Measurements from ENCODE around the gene TNFRSF6B. TPM values are rescaled to one million over a fixed set of nuclear protein-coding genes. Genes with fewer than 3 reads are reported as not detected.

The TNFRSF6B gene
- total RNA-seq, 1 donor from 2014 or later: not detected

- peaks cover 8% of the 10 kb centered on the region for H3K36me3 Mint-ChIP-seq (ENCODE audit: low read depth)
- DNase-seq (no peak), ATAC-seq (ENCODE audit: low read depth) (no peak)
- TF ChIP-seq, protein P1, sequence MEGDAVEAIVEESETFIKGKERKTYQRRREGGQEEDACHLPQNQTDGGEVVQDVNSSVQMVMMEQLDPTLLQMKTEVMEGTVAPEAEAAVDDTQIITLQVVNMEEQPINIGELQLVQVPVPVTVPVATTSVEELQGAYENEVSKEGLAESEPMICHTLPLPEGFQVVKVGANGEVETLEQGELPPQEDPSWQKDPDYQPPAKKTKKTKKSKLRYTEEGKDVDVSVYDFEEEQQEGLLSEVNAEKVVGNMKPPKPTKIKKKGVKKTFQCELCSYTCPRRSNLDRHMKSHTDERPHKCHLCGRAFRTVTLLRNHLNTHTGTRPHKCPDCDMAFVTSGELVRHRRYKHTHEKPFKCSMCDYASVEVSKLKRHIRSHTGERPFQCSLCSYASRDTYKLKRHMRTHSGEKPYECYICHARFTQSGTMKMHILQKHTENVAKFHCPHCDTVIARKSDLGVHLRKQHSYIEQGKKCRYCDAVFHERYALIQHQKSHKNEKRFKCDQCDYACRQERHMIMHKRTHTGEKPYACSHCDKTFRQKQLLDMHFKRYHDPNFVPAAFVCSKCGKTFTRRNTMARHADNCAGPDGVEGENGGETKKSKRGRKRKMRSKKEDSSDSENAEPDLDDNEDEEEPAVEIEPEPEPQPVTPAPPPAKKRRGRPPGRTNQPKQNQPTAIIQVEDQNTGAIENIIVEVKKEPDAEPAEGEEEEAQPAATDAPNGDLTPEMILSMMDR (IDR thresholded peaks at IDR 0.05): no peak
- no peak overlapping the region for H3K27ac Mint-ChIP-seq
- H3K4me3 Mint-ChIP-seq: no peak overlapping the region
- CTCF ChIA-PET: interaction anchor here (3.2 kb wide), 1 partner anchor 15 kb away, joined by 19 read pairs; no protein-coding TSS in a partner anchor
- POLR2A ChIA-PET: no interaction called here
- peaks cover 5% of the 10 kb centered on the region for H3K27me3 Mint-ChIP-seq
- H3K4me1 Mint-ChIP-seq: peaks cover 34% of the 10 kb centered on the region
- intact Hi-C loops (cut with micrococcal nuclease): loop anchor here (5.0 to 10.0 kb wide), 2 partner anchors 78 to 326 kb away; partner anchors contain the start of genes LIME1, PRPF6 and SLC2A4RG
- no peaks in the 10 kb centered on the region for H3K9me3 Mint-ChIP-seq
Measured at GRCh38 chr20:63656451-63656850, 40.0 kb upstream of the TNFRSF6B start.

- DNase-seq (no peak), ATAC-seq (ENCODE audit: low read depth) (no peak)
- Mint-ChIP-seq H3K27ac (peak overlapping the region; percentile 93), H3K4me3 (peak overlapping the region; percentile 97), H3K36me3 (ENCODE audit: low read depth) (peaks cover 16% of the 10 kb centered on the region), H3K9me3 (no peaks in the 10 kb centered on the region), H3K27me3 (peaks cover 3% of the 10 kb centered on the region), H3K4me1 (peaks cover 28% of the 10 kb centered on the region)
- TF ChIP-seq, protein P1 (IDR thresholded peaks at IDR 0.05): no peak
- POLR2A ChIA-PET: interaction anchor here (1.0 to 2.0 kb wide), 13 partner anchors 10 to 207 kb away, joined by 3 to 24 read pairs (median 7); partner anchors contain the start of genes ARFRP1, GMEB2, HELZ2 and LIME1
- intact Hi-C loops (cut with micrococcal nuclease): loop anchor here (5.0 to 10.0 kb wide), 2 partner anchors 77 to 325 kb away; partner anchors contain the start of genes LIME1, PRPF6 and SLC2A4RG
- CTCF ChIA-PET: interaction anchor here (3.2 kb wide), 1 partner anchor 16 kb away, joined by 19 read pairs; no protein-coding TSS in a partner anchor
Measured at GRCh38 chr20:63657260-63657936, 39.1 kb upstream of the TNFRSF6B start.

DNA sequence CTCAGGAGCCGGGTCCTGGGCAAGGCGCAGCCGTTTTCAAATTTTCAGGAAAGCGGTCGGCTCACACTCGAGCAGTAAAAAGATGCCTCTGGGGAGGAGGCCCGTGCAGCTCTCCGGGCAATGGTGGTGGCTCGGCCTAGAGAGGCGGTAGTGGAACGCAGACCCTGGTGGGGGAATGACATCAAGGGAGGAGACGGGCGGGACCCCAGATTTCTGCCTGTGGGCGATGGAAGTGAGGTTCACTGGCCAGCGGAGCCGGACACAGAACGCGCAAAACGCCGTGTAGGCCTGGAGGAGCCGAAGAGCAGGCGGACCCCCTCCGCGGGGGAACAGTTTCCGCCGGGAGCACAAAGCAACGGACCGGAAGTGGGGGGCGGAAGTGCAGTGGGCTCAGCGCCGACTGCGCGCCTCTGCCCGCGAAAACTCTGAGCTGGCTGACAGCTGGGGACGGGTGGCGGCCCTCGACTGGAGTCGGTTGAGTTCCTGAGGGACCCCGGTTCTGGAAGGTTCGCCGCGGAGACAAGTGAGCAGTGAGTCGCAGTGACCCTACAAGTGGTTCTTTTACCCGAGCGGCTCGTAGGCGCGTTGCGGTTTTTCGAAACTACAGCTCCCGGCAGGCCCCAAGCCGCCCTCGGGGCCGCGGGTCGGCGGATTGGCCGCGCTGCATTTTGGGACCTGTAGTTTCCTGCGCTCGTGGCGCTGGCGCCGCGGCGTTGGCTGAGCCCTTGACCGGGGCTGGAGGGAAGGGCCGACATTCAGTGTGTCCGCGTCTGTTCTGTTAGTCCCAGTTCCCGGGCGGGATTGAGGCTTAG, 38.3 kb upstream of the TNFRSF6B start, which contains the start of gene RTEL1:
Gene RTEL1, plus strand, starts transcription at position 376 of the 812 bp plus-strand sequence. CDS start 1,091 bp downstream, outside the sequence.
- peaks cover 3% of the 10 kb centered on the region for H3K27me3 Mint-ChIP-seq
- peaks cover 27% of the 10 kb centered on the region for H3K4me1 Mint-ChIP-seq
- DNase-seq: peak; percentile 95
- CTCF ChIA-PET: interaction anchor here (0.8 to 3.2 kb wide), 5 partner anchors 17 to 322 kb away, joined by 3 to 19 read pairs (median 3); partner anchors contain the start of genes PRPF6, PTK6 and UCKL1
- peak within 1 kb of the TSS; percentile 97 for H3K4me3 Mint-ChIP-seq
- peak within 1 kb of the TSS; percentile 93 for H3K27ac Mint-ChIP-seq
- POLR2A ChIA-PET: interaction anchor here (0.6 to 2.0 kb wide), 18 partner anchors 9 to 321 kb away, joined by 3 to 24 read pairs (median 5); partner anchors contain the start of genes ARFRP1, DNAJC5, GMEB2 and HELZ2
- H3K9me3 Mint-ChIP-seq: no peaks in the 10 kb centered on the region
- TF ChIP-seq, protein P1 (IDR thresholded peaks at IDR 0.05): no peak
- peak; percentile 88 for ATAC-seq (ENCODE audit: low read depth)
- intact Hi-C loops (cut with micrococcal nuclease): loop anchor here (1.0 to 10.0 kb wide), 9 partner anchors 16 to 324 kb away; partner anchors contain the start of genes ARFRP1, GMEB2, LIME1 and PPDPF
- H3K36me3 Mint-ChIP-seq (ENCODE audit: low read depth): peaks cover 19% of the 10 kb centered on the region

DNA sequence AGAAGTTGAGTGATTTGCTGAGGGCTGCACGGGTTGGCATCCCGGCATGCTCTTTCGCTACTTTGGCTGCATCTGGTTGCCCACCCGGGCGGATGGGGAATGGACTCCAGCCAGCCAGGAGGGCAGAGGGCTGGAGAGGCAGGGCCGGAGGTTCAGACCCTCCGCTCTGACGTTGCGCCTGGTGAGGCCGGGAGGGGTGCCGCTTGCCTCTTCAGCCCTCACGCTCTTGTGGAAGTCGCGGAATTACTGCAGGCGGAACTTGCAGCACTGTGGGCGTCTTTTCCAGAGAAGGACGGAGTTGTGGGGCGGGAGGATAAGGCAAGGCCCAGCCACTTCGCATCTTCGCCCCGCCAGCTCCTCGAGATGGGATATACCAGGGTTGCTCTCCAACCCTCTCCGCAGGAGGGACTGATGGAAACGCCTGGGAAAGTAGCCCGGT, 37.7 kb upstream of the TNFRSF6B start:
- no peaks in the 10 kb centered on the region for H3K9me3 Mint-ChIP-seq
- ChIA-PET CTCF (interaction anchor here (0.8 to 3.2 kb wide), 5 partner anchors 17 to 322 kb away, joined by 3 to 19 read pairs (median 3); partner anchors contain the start of genes PRPF6, PTK6 and UCKL1), POLR2A (interaction anchor here (0.6 to 2.0 kb wide), 18 partner anchors 9 to 321 kb away, joined by 3 to 24 read pairs (median 5); partner anchors contain the start of genes ARFRP1, DNAJC5, GMEB2 and HELZ2)
- H3K4me1 Mint-ChIP-seq: peaks cover 24% of the 10 kb centered on the region
- peaks cover 3% of the 10 kb centered on the region for H3K27me3 Mint-ChIP-seq
- peak overlapping the region; percentile 93 for H3K27ac Mint-ChIP-seq
- intact Hi-C loops (cut with micrococcal nuclease): loop anchor here (1.0 to 10.0 kb wide), 9 partner anchors 16 to 324 kb away; partner anchors contain the start of genes ARFRP1, GMEB2, LIME1 and PPDPF
- DNase-seq (no peak), ATAC-seq (ENCODE audit: low read depth) (peak; percentile 15)
- H3K4me3 Mint-ChIP-seq: peak overlapping the region; percentile 97
- peaks cover 20% of the 10 kb centered on the region for H3K36me3 Mint-ChIP-seq (ENCODE audit: low read depth)
- TF ChIP-seq, protein P1 (IDR thresholded peaks at IDR 0.05): no peak

All from activated B cell treated with CpG ODN at 0.5 μM for 24 hours (primary cell).